ENCODE results near the gene RAB11FIP4. TPM values are rescaled to one million over a fixed set of nuclear protein-coding genes. Genes with fewer than 3 reads are reported as not detected.

The RAB11FIP4 gene
- total RNA-seq, 2 donors from 2014 or later: 22.5 to 30.8 TPM

DNA sequence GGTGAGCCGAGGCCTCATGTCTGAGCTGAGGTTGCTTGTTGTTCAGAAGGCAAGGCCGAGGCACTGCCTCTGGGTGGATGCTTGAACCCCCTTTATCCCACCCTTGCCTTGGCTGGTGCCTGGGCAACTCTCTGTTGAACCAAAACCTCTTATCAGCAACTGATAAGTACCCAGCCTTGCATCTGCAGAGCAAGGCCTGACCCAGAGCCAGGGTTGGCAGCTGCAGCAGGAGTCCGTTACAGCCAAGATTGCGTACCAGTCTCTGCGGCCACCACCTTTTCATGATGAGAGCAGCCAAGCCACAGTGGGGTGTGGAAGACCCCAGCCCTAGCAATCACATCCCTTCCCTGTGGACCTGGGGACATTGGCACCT lies 118.3 kb downstream of the RAB11FIP4 start:
- H3K36me3 ChIP-seq: no peaks in the 10 kb centered on the region
- WGBS: 90% methylated on average over 5 of the region's 5 CpGs
- intact Hi-C loops (cut with DNase I): no loop called here
- H3K27me3 ChIP-seq (replicated peaks; ENCODE audit: insufficient read depth): no peaks in the 10 kb centered on the region
- no peaks in the 10 kb centered on the region for H3K9me3 ChIP-seq
- DNase-seq (ENCODE audit: low spot score): no peak
- H3K4me1 ChIP-seq (replicated peaks): no peaks in the 10 kb centered on the region
- TF ChIP-seq POLR2A (IDR thresholded peaks at IDR 0.05) (no peak), POLR2AphosphoS5 (IDR thresholded peaks at IDR 0.05) (no peak), CTCF (IDR thresholded peaks at IDR 0.05) (no peak)
- no peak overlapping the region for H3K27ac ChIP-seq
- H3K4me3 ChIP-seq: no peak overlapping the region

- TF ChIP-seq POLR2A (IDR thresholded peaks at IDR 0.05): no peak
- TF ChIP-seq CTCF (IDR thresholded peaks at IDR 0.05): no peak
- no peak for TF ChIP-seq POLR2AphosphoS5 (IDR thresholded peaks at IDR 0.05)
- 85% methylated on average over 14 of the region's 14 CpGs for WGBS
- Histone ChIP-seq H3K4me3 (no peak overlapping the region), H3K36me3 (no peaks in the 10 kb centered on the region), H3K4me1 (replicated peaks) (no peaks in the 10 kb centered on the region), H3K27ac (no peak overlapping the region), H3K9me3 (no peaks in the 10 kb centered on the region), H3K27me3 (replicated peaks; ENCODE audit: insufficient read depth) (no peaks in the 10 kb centered on the region)
- intact Hi-C loops (cut with DNase I): no loop called here
- no peak for DNase-seq (ENCODE audit: low spot score)
Measured at GRCh38 chr17:31510308-31511194, 119.1 kb downstream of the RAB11FIP4 start.

GRCh38 chr17:31511195-31511578 lies 119.7 kb downstream of the RAB11FIP4 start:
- H3K4me1 ChIP-seq (replicated peaks): no peaks in the 10 kb centered on the region
- no peaks in the 10 kb centered on the region for H3K9me3 ChIP-seq
- no peaks in the 10 kb centered on the region for H3K27me3 ChIP-seq (replicated peaks; ENCODE audit: insufficient read depth)
- H3K4me3 ChIP-seq: no peak overlapping the region
- TF ChIP-seq CTCF (IDR thresholded peaks at IDR 0.05) (no peak), POLR2A (IDR thresholded peaks at IDR 0.05) (no peak), POLR2AphosphoS5 (IDR thresholded peaks at IDR 0.05) (no peak)
- no peak for DNase-seq (ENCODE audit: low spot score)
- intact Hi-C loops (cut with DNase I): no loop called here
- H3K36me3 ChIP-seq: no peaks in the 10 kb centered on the region
- no peak overlapping the region for H3K27ac ChIP-seq
- 71% methylated on average over 9 of the region's 9 CpGs for WGBS

GRCh38 chr17:31511580-31511979 lies 120.1 kb downstream of the RAB11FIP4 start:
- Histone ChIP-seq H3K4me3 (no peak overlapping the region), H3K27me3 (replicated peaks; ENCODE audit: insufficient read depth) (no peaks in the 10 kb centered on the region), H3K36me3 (no peaks in the 10 kb centered on the region), H3K9me3 (no peaks in the 10 kb centered on the region), H3K27ac (no peak overlapping the region), H3K4me1 (replicated peaks) (no peaks in the 10 kb centered on the region)
- 74% methylated on average over 9 of the region's 9 CpGs for WGBS
- TF ChIP-seq POLR2A (IDR thresholded peaks at IDR 0.05) (no peak), CTCF (IDR thresholded peaks at IDR 0.05) (no peak), POLR2AphosphoS5 (IDR thresholded peaks at IDR 0.05) (no peak)
- intact Hi-C loops (cut with DNase I): no loop called here
- no peak for DNase-seq (ENCODE audit: low spot score)

All from prostate gland (tissue), 2 donors.